NCI-H526 treated with DMSO at 0.1 percent for 48 hours (cell line): ENCODE measurements around the gene KRT10.
A peak's percentile ranks its signal among the peaks of the same experiment; 100 is the strongest.

Experiments used
- DNase-seq: peaks from one replicate; lab custom pipeline; 2025; lab: John Stamatoyannopoulos, UW

Gene KRT10

GRCh38 chr17:40803617-40804082 is 18.8 kb downstream of the KRT10 start:
- DNase-seq: peak; percentile 66

- DNase-seq: no peak
These were observed 21.3 kb downstream of the KRT10 start for GRCh38 chr17:40801157-40801556.

- DNase-seq: no peak
These were observed 22.0 kb downstream of the KRT10 start for GRCh38 chr17:40800381-40800780.

GRCh38 chr17:40799859-40800258 is 22.6 kb downstream of the KRT10 start, which contains the start of gene KRT28:
Gene KRT28, minus strand, starts transcription at chr17:40799959. Its CDS starts 66 bp downstream, at chr17:40799893.
- DNase-seq: no peak

GRCh38 chr17:40796846-40797245 is 25.6 kb downstream of the KRT10 start:
- DNase-seq: no peak

GRCh38 chr17:40795019-40795667 is 27.3 kb downstream of the KRT10 start:
- no peak for DNase-seq

GRCh38 chr17:40794466-40794865 is 27.9 kb downstream of the KRT10 start:
- DNase-seq: no peak

GRCh38 chr17:40793832-40794231 is 28.6 kb downstream of the KRT10 start:
- DNase-seq: no peak

GRCh38 chr17:40791787-40792436 is 30.5 kb downstream of the KRT10 start:
- DNase-seq: peak; percentile 28

- no peak for DNase-seq
These were observed 31.3 kb downstream of the KRT10 start for GRCh38 chr17:40791111-40791510.

GRCh38 chr17:40782450-40782849 is 40.0 kb downstream of the KRT10 start, which contains the start of gene KRT27:
Gene KRT27, minus strand, starts transcription at chr17:40782550. Its CDS starts 57 bp downstream, at chr17:40782493.
- DNase-seq: no peak

- no peak for DNase-seq
These were observed 43.1 kb downstream of the KRT10 start for GRCh38 chr17:40779181-40779909.

- DNase-seq: no peak
These were observed 44.0 kb downstream of the KRT10 start for GRCh38 chr17:40778461-40778860.

GRCh38 chr17:40777971-40778370 is 44.4 kb downstream of the KRT10 start:
- DNase-seq: no peak

- DNase-seq: no peak
These were observed 45.0 kb downstream of the KRT10 start for GRCh38 chr17:40777459-40777858.

GRCh38 chr17:40775945-40776344 is 46.5 kb downstream of the KRT10 start:
- DNase-seq: no peak

- no peak for DNase-seq
These were observed 50.3 kb downstream of the KRT10 start, which contains the start of gene KRT26 for GRCh38 chr17:40772101-40772500. Gene KRT26, minus strand, starts transcription at chr17:40772201. Its CDS starts 88 bp downstream, at chr17:40772113.
